WERI-Rb-1 (cell line): ENCODE measurements around the gene P2RY11.

Source experiments
- DNase-seq: peaks from one replicate; pipeline ENCODE4 v3.0.0-alpha.2; 2020
- H3K27ac ChIP-seq: fragments of 250-450 bp; sonication (Bioruptor Pico); 2 replicates; pipeline ENCODE4 v1.5.1; 2020; ENCODE audit warnings: mild to moderate bottlenecking, moderate library complexity
- H3K27me3 ChIP-seq: fragments of 250-450 bp; sonication (Bioruptor Pico); 2 replicates; pipeline ENCODE4 v1.5.1; 2021; ENCODE audit warnings: mild to moderate bottlenecking, low read depth, moderate library complexity; ENCODE audit not compliant: insufficient read depth, severe bottlenecking
- H3K36me3 ChIP-seq: fragments of 250-450 bp; sonication (Bioruptor Pico); 2 replicates; pipeline ENCODE4 v1.5.1; 2020; ENCODE audit warnings: mild to moderate bottlenecking, moderate library complexity
- H3K4me3 ChIP-seq: 2 replicates; pipeline ENCODE4 v1.5.1; 2011; ENCODE audit warnings: low read depth, mild to moderate bottlenecking, control low read depth, low read length
- H3K9me3 ChIP-seq: fragments of 250-450 bp; sonication (Bioruptor Pico); 2 replicates; pipeline ENCODE4 v1.5.1; 2021; ENCODE audit warnings: mild to moderate bottlenecking, moderate library complexity; ENCODE audit not compliant: severe bottlenecking
- CTCF ChIP-seq: IDR thresholded peaks from 2 replicates; pipeline ENCODE4 v1.5.1; 2011; ENCODE audit warnings: low read depth, mild to moderate bottlenecking, control low read depth, inconsistent platforms, low read length

P2RY11 gene

GRCh38 chr19:10142701-10143375, 31.3 kb downstream of the P2RY11 start:
- Histone ChIP-seq H3K9me3 (no peaks in the 10 kb centered on the region), H3K36me3 (peaks cover 99% of the 10 kb centered on the region), H3K27me3 (no peaks in the 10 kb centered on the region), H3K4me3 (no peak overlapping the region), H3K27ac (no peak overlapping the region)
- DNase-seq = no peak
- no peak for TF ChIP-seq CTCF

GRCh38 chr19:10143681-10144080, 32.2 kb downstream of the P2RY11 start:
- Histone ChIP-seq H3K36me3 (peaks cover 93% of the 10 kb centered on the region), H3K27ac (no peak overlapping the region), H3K9me3 (no peaks in the 10 kb centered on the region), H3K27me3 (no peaks in the 10 kb centered on the region), H3K4me3 (no peak overlapping the region)
- TF ChIP-seq CTCF = no peak
- DNase-seq = no peak

GRCh38 chr19:10144361-10144760, 32.9 kb downstream of the P2RY11 start:
- Histone ChIP-seq H3K4me3 (no peak overlapping the region), H3K27me3 (no peaks in the 10 kb centered on the region), H3K36me3 (peaks cover 90% of the 10 kb centered on the region), H3K9me3 (no peaks in the 10 kb centered on the region), H3K27ac (no peak overlapping the region)
- no peak for DNase-seq
- TF ChIP-seq CTCF = no peak

GRCh38 chr19:10145031-10145430, 33.5 kb downstream of the P2RY11 start:
- no peak for DNase-seq
- Histone ChIP-seq H3K36me3 (peaks cover 90% of the 10 kb centered on the region), H3K27ac (no peak overlapping the region), H3K27me3 (no peaks in the 10 kb centered on the region), H3K9me3 (no peaks in the 10 kb centered on the region), H3K4me3 (no peak overlapping the region)
- no peak for TF ChIP-seq CTCF

GRCh38 chr19:10146142-10146541, 34.6 kb downstream of the P2RY11 start:
- DNase-seq = no peak
- Histone ChIP-seq H3K27me3 (no peaks in the 10 kb centered on the region), H3K9me3 (no peaks in the 10 kb centered on the region), H3K36me3 (peaks cover 90% of the 10 kb centered on the region), H3K4me3 (no peak overlapping the region), H3K27ac (no peak overlapping the region)
- TF ChIP-seq CTCF = no peak

- Histone ChIP-seq H3K27ac (no peak overlapping the region), H3K4me3 (no peak overlapping the region), H3K9me3 (no peaks in the 10 kb centered on the region), H3K36me3 (peaks cover 88% of the 10 kb centered on the region), H3K27me3 (no peaks in the 10 kb centered on the region)
- TF ChIP-seq CTCF = no peak
- DNase-seq = no peak
Observed at GRCh38 chr19:10149427-10149826, 37.9 kb downstream of the P2RY11 start.
